NB4 (cell line): ENCODE data around the gene ZFX.

Experiments used
- POLR2A ChIP-seq: IDR thresholded peaks from 2 replicates; pipeline ENCODE4 v1.6.1; 2011; ENCODE audit warnings: mild to moderate bottlenecking; ENCODE audit not compliant: insufficient read length; ENCODE audit errors: extremely low read depth
- TF ChIP-seq, protein P1 (sequence below): IDR thresholded peaks from one replicate; pipeline ENCODE4 v1.5.1; 2012; ENCODE audit warnings: low read depth, low read length
- TF ChIP-seq, protein P2 (sequence below): IDR thresholded peaks from 2 replicates; pipeline ENCODE4 v1.6.1; 2011; ENCODE audit warnings: low read depth, low read length

- TF ChIP-seq, protein P1, sequence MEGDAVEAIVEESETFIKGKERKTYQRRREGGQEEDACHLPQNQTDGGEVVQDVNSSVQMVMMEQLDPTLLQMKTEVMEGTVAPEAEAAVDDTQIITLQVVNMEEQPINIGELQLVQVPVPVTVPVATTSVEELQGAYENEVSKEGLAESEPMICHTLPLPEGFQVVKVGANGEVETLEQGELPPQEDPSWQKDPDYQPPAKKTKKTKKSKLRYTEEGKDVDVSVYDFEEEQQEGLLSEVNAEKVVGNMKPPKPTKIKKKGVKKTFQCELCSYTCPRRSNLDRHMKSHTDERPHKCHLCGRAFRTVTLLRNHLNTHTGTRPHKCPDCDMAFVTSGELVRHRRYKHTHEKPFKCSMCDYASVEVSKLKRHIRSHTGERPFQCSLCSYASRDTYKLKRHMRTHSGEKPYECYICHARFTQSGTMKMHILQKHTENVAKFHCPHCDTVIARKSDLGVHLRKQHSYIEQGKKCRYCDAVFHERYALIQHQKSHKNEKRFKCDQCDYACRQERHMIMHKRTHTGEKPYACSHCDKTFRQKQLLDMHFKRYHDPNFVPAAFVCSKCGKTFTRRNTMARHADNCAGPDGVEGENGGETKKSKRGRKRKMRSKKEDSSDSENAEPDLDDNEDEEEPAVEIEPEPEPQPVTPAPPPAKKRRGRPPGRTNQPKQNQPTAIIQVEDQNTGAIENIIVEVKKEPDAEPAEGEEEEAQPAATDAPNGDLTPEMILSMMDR: no peak
- no peak for TF ChIP-seq POLR2A
- TF ChIP-seq, protein P2, sequence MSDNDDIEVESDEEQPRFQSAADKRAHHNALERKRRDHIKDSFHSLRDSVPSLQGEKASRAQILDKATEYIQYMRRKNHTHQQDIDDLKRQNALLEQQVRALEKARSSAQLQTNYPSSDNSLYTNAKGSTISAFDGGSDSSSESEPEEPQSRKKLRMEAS: no peak
Observed at GRCh38 chrX:24169211-24169610, 19.7 kb downstream of the ZFX start.
